ENCODE measurements around the gene RNH1. TPM values are rescaled to one million over a fixed set of nuclear protein-coding genes. Genes with fewer than 3 reads are reported as not detected.

The RNH1 gene
- total RNA-seq, 1 donor from 2014 or later, result 126 TPM

DNA sequence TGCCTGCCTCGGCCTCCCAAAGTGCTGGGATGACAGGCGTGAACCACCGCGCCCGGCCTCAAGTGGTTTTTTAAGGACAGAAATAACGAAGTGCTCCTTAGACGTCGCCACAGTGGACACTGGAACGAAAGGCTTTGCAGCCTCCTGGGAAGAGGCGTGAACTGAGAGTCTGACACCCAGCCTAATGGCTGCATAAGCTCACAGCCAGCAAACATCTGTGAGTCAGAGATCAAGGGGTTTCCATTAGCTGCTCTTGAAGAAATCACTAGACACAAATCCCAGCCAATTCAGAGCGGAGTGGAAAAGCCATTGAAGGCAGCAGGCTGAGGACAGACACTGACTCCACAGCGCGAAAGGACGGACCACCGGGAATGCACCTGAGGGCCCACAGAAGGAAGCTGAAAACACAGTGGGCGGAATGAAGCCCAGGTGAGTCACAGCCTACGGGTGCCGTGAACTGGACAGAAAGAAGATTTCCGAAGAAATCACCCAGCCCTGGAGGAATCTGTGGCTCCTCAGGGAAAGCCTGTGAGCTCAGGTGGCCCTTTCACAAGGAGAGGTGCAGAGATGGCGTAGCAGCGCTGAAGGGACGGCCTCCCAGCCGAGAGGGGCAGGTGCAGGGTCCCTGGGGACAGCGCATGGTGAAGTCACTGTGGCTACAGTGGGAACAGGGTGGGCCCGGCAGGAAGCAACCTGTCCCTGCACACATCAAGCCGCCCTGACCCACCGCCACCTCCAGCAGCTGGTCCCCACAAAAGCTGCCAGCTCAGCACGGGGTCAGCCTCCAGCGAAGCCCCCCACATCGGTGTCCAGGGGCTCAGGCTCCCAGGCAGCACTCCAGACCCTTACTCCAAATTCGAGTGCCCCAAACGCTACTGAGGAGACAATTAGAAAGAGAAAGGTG, 41.9 kb upstream of the RNH1 start:
- Mint-ChIP-seq H3K36me3 (ENCODE audit: low read depth) (no peaks in the 10 kb centered on the region), H3K27ac (no peak overlapping the region), H3K27me3 (ENCODE audit: low read depth) (no peaks in the 10 kb centered on the region), H3K4me3 (ENCODE audit: low read depth) (no peak overlapping the region), H3K4me1 (ENCODE audit: low read depth) (no peaks in the 10 kb centered on the region), H3K9me3 (no peaks in the 10 kb centered on the region)
- DNase-seq (ENCODE audit: low spot score), result no peak
- intact Hi-C loops (cut with micrococcal nuclease), result no loop called here

- intact Hi-C loops (cut with micrococcal nuclease), result no loop called here
- no peak overlapping the region for H3K4me3 Mint-ChIP-seq (ENCODE audit: low read depth)
- no peaks in the 10 kb centered on the region for H3K36me3 Mint-ChIP-seq (ENCODE audit: low read depth)
- H3K9me3 Mint-ChIP-seq, result no peaks in the 10 kb centered on the region
- no peak for DNase-seq (ENCODE audit: low spot score)
- H3K4me1 Mint-ChIP-seq (ENCODE audit: low read depth), result no peaks in the 10 kb centered on the region
- no peak overlapping the region for H3K27ac Mint-ChIP-seq
- H3K27me3 Mint-ChIP-seq (ENCODE audit: low read depth), result no peaks in the 10 kb centered on the region
These were observed 38.1 kb upstream of the RNH1 start for GRCh38 chr11:545171-545570.

DNA sequence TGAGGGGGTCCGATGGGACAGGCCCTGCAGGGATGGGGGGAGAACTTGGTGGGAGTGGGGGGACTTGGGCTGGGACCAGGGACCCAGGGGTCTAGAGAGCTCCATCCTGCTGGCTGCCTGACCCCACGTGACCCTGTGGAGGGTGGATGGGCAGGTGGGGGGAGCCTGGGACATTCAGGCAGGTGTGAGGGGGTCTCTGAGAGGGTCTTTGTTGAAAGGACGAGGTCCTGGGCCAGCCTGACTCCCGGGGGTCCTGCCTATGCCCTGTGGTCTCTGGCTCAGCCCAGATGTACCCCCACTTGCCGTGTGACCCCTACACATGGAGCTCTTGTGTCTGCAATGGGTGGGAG, 37.8 kb upstream of the RNH1 start:
- Mint-ChIP-seq H3K4me1 (ENCODE audit: low read depth) (no peaks in the 10 kb centered on the region), H3K4me3 (ENCODE audit: low read depth) (no peak overlapping the region), H3K36me3 (ENCODE audit: low read depth) (no peaks in the 10 kb centered on the region), H3K27me3 (ENCODE audit: low read depth) (no peaks in the 10 kb centered on the region), H3K27ac (no peak overlapping the region), H3K9me3 (no peaks in the 10 kb centered on the region)
- intact Hi-C loops (cut with micrococcal nuclease), result no loop called here
- DNase-seq (ENCODE audit: low spot score), result no peak

- no peak for DNase-seq (ENCODE audit: low spot score)
- no peak overlapping the region for H3K27ac Mint-ChIP-seq
- no peak overlapping the region for H3K4me3 Mint-ChIP-seq (ENCODE audit: low read depth)
- H3K9me3 Mint-ChIP-seq, result no peaks in the 10 kb centered on the region
- H3K36me3 Mint-ChIP-seq (ENCODE audit: low read depth), result no peaks in the 10 kb centered on the region
- intact Hi-C loops (cut with micrococcal nuclease), result no loop called here
- H3K27me3 Mint-ChIP-seq (ENCODE audit: low read depth), result no peaks in the 10 kb centered on the region
- H3K4me1 Mint-ChIP-seq (ENCODE audit: low read depth), result peaks cover 2% of the 10 kb centered on the region
These were observed 34.4 kb upstream of the RNH1 start for GRCh38 chr11:541433-541885.

DNA sequence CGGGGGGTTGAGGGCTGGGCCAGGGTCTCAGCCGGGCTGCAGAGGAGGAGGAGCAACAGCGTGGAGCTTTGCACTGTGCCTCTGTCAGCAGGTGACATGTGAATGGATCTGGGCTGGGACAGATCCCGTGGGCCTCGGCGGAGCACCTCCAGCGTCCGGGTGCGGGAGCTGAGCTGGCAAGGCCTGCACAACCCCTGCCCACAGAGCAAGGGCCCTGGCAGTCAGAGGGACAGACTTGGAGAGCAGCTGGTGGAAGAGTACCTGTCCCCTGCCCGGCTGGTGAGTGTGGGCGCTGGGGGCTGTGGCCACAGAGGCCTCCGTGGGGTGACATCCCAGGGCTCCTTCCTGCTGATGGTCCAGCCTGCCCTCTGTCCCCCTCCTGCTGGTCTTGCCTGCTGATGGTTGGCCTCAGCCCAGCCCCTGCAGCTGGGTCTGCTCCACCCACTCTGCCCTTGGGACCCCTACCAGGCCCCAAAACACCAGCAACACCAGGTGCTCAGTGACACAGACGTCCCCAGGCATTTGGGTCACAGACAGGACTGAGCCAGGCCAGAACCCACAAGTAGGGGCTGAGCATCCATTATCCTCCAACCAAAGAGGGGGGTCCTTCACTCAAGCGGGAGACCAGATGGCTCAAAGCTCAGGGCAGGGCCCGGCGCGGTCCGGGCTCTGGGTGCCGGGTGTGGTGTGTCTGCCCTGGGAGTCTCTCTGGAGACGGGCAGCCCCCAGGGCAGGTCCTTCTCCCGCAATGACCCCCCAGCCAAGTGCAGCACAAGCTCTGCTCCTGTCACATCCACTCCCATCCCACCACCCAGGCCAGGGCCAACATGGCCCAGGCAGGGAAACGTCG, 33.8 kb upstream of the RNH1 start:
- Mint-ChIP-seq H3K4me1 (ENCODE audit: low read depth) (peaks cover 2% of the 10 kb centered on the region), H3K4me3 (ENCODE audit: low read depth) (no peak overlapping the region), H3K27ac (no peak overlapping the region), H3K9me3 (no peaks in the 10 kb centered on the region), H3K36me3 (ENCODE audit: low read depth) (no peaks in the 10 kb centered on the region), H3K27me3 (ENCODE audit: low read depth) (no peaks in the 10 kb centered on the region)
- no peak for DNase-seq (ENCODE audit: low spot score)
- intact Hi-C loops (cut with micrococcal nuclease), result no loop called here

DNA sequence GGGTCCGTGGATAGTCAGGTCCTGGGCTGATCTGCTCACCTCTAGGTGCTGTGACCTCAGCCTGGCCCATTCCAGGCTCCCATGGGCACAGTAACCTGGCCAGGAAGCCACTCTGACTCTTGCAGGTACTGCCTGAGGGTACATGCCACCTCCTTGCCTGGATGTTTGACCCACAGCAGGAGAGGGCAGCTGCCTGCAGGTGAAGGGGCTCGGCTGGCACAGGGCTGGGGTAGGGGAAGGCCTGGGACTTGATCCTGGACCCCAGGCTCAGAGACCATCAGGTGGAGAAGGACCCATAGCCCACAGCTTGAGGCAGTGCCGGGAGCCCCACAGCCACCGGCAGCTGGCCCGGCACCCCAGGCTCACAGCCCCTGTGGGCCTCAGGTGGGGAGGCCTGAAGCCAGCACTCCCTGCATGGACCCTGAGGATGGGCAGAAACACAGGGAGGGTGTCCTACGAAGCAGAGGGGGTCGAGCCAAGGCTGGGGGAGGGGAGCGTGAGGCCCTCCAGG, 33.0 kb upstream of the RNH1 start:
- no peaks in the 10 kb centered on the region for H3K36me3 Mint-ChIP-seq (ENCODE audit: low read depth)
- no peak overlapping the region for H3K4me3 Mint-ChIP-seq (ENCODE audit: low read depth)
- no peaks in the 10 kb centered on the region for H3K9me3 Mint-ChIP-seq

DNA sequence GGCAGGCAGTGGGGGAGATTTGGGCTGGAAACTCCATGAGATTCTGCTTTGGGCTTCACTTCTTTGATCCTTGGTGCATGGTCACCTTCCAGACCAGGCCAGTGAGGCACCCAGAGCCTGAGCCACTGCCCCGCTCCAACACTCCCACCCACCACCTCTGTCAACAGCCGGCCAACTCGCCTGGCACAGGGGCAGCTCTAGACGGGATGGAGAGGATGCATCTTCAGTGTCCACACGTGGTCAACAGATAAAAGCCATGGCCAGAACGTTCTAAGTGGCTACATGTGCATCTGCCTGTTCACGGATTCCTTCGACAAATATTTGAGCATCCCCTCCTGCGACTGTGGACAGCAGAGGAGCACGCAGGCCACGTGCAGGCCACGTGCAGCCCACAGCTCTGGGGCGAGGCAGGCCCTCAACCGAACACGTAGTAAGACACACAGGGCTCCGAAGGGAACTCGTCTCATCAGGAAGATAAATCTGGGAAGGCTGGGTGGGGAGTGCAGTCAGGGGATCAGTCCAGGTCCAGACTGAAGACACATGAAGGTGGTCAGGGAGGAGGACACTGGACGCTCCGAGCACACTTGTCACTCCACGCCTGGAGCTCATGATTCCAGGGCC, 31.5 kb upstream of the RNH1 start:
- no peak for DNase-seq (ENCODE audit: low spot score)
- intact Hi-C loops (cut with micrococcal nuclease), result loop anchor here (5.0 kb wide), 1 partner anchor 184 kb away; no protein-coding TSS in a partner anchor
- H3K9me3 Mint-ChIP-seq, result no peaks in the 10 kb centered on the region
- H3K4me3 Mint-ChIP-seq (ENCODE audit: low read depth), result no peak overlapping the region
- no peak overlapping the region for H3K27ac Mint-ChIP-seq
- peaks cover 2% of the 10 kb centered on the region for H3K4me1 Mint-ChIP-seq (ENCODE audit: low read depth)
- H3K36me3 Mint-ChIP-seq (ENCODE audit: low read depth), result no peaks in the 10 kb centered on the region
- no peaks in the 10 kb centered on the region for H3K27me3 Mint-ChIP-seq (ENCODE audit: low read depth)

More for the DNA sequence above, 33.0 kb upstream of the RNH1 start:
- intact Hi-C loops (cut with micrococcal nuclease), result loop anchor here (5.0 kb wide), 1 partner anchor 182 kb away; no protein-coding TSS in a partner anchor
- no peak overlapping the region for H3K27ac Mint-ChIP-seq
- H3K4me1 Mint-ChIP-seq (ENCODE audit: low read depth), result peaks cover 2% of the 10 kb centered on the region
- no peak for DNase-seq (ENCODE audit: low spot score)
- no peaks in the 10 kb centered on the region for H3K27me3 Mint-ChIP-seq (ENCODE audit: low read depth)

GRCh38 chr11:537622-538430, 30.8 kb upstream of the RNH1 start:
- H3K27ac Mint-ChIP-seq, result no peak overlapping the region

GRCh38 chr11:536841-537621, 30.0 kb upstream of the RNH1 start, which contains the start of gene LRRC56:
TSS of gene LRRC56 (plus strand) at chr11:537527. CDS start at chr11:540685, 3,158 bp downstream.
- peak; percentile 82 for DNase-seq (ENCODE audit: low spot score)
- Mint-ChIP-seq H3K27ac (peak within 1 kb of the TSS; percentile 82), H3K4me1 (ENCODE audit: low read depth) (peaks cover 2% of the 10 kb centered on the region), H3K27me3 (ENCODE audit: low read depth) (no peaks in the 10 kb centered on the region), H3K4me3 (ENCODE audit: low read depth) (peak within 1 kb of the TSS; percentile 89), H3K36me3 (ENCODE audit: low read depth) (peaks cover 4% of the 10 kb centered on the region), H3K9me3 (no peaks in the 10 kb centered on the region)
- intact Hi-C loops (cut with micrococcal nuclease), result loop anchor here (2.0 to 5.0 kb wide), 2 partner anchors 18 to 185 kb away; no protein-coding TSS in a partner anchor

More at GRCh38 chr11:537622-538430, 30.8 kb upstream of the RNH1 start:
- H3K36me3 Mint-ChIP-seq (ENCODE audit: low read depth), result no peaks in the 10 kb centered on the region
- H3K27me3 Mint-ChIP-seq (ENCODE audit: low read depth), result no peaks in the 10 kb centered on the region
- H3K4me3 Mint-ChIP-seq (ENCODE audit: low read depth), result peak overlapping the region; percentile 17
- DNase-seq (ENCODE audit: low spot score), result no peak
- intact Hi-C loops (cut with micrococcal nuclease), result loop anchor here (2.0 to 5.0 kb wide), 2 partner anchors 17 to 184 kb away; no protein-coding TSS in a partner anchor
- H3K9me3 Mint-ChIP-seq, result no peaks in the 10 kb centered on the region
- peaks cover 2% of the 10 kb centered on the region for H3K4me1 Mint-ChIP-seq (ENCODE audit: low read depth)

DNA sequence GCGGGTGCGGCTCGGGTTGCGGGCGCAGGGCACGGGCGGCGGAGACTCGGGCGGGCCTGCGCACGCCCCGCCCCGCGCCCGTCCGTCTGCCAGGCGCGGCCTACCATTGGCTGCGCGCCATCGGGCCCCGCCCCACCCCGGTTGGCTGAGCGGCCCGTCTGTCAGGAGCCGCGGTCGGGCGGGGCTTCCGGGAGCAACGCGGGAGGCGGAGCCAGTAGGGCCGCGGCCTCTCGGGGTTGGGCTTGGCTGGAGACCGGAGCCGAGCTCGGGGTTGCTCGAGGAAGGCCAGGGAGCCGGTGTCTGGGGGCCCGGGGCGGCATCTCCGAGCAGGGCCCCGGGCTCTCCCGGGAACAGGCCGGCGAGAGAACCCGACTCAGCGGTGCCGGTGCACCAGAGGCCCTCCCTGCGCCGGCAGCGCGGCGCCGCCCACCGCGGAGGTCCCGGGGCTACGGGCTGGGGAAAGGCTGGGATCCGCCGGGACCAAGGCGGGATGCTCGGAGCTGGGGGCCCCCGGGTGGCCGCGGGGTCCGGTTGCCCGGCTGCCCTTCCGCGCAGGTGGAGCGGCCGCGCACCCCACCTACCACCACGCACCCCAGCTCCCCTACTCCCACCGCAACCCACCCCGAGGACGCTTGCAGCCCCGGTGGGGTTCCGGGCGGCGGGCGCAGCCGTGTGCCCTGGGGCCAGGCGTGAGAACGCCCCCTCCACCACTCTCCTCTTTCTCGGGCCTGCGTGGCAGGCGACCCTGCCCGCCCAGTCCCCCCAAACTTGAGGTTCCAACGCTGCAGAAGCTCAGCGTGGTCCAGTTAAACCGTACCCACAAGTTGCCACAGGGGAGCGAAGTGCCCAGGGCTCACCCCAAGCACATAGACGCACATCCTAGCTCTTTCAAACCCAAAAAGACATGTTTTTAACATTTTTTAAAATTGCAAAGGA, 28.7 kb upstream of the RNH1 start, which contains the start of gene HRAS:
Gene HRAS, minus strand, starts transcription at position 58 of the 936 bp plus-strand sequence.
- intact Hi-C loops (cut with micrococcal nuclease), result loop anchor here (1.0 to 5.0 kb wide), 5 partner anchors 17 to 187 kb away; partner anchors contain the start of genes LMNTD2 and RASSF7

More for the DNA sequence above, 28.7 kb upstream of the RNH1 start, which contains the start of gene HRAS:
- DNase-seq (ENCODE audit: low spot score), result peak; percentile 94
- Mint-ChIP-seq H3K27me3 (ENCODE audit: low read depth) (no peaks in the 10 kb centered on the region), H3K9me3 (no peaks in the 10 kb centered on the region), H3K4me1 (ENCODE audit: low read depth) (peaks cover 2% of the 10 kb centered on the region), H3K27ac (peak within 1 kb of the TSS; percentile 82), H3K36me3 (ENCODE audit: low read depth) (peaks cover 8% of the 10 kb centered on the region), H3K4me3 (ENCODE audit: low read depth) (peak within 1 kb of the TSS; percentile 89)

All from activated T-helper 2 cell treated with anti-CD3 and anti-CD28 coated beads, Interferon-gamma antibody, Interleukin-2, Interleukin-4, amounts not matched to agents 10 μg/mL and 5 μg/mL and 100 μg/mL, durations not matched to agents 14 hours and 24 hours and 36 hours (primary cell).